B cell (primary cell): Measurements from ENCODE around the gene ELF1.

ENCODE experiments used
- CTCF ChIP-seq: fragments of 200-600 bp; IDR thresholded peaks from one replicate; pipeline ENCODE4 v1.8.0; 2022; ENCODE audit warnings: antibody characterized with exemption, mild to moderate bottlenecking
- EZH2 ChIP-seq: IDR thresholded peaks from 2 replicates; pipeline ENCODE4 v1.6.1; 2012; ENCODE audit warnings: borderline replicate concordance, low read depth, mild to moderate bottlenecking, moderate library complexity, low read length; ENCODE audit not compliant: insufficient read depth, poor library complexity, severe bottlenecking

GRCh38 chr13:41048640-41049039 lies 29.5 kb upstream of the ELF1 start:
- TF ChIP-seq CTCF (no peak), EZH2 (no peak)
